Fibroblast of lung (primary cell): ENCODE data around the gene TNK1. TPM values are rescaled to one million over a fixed set of nuclear protein-coding genes. Genes with fewer than 3 reads are reported as not detected.

ENCODE experiments used
- DNase-seq, 2 donors: peaks; one replicate each; pipeline versions ENCODE4 v3.0.0 to v3.0.0-alpha.2; 2010; ENCODE audit warnings: low read depth in 2 of 2
- H2AFZ ChIP-seq: 2 replicates; pipeline ENCODE4 v1.5.1; 2012; ENCODE audit warnings: low read length, control low read depth, inconsistent platforms
- H3K27ac ChIP-seq: 2 replicates; pipeline ENCODE4 v1.5.1; 2011; ENCODE audit warnings: low read length, control low read depth; ENCODE audit not compliant: insufficient read depth
- H3K27me3 ChIP-seq: 2 replicates; pipeline ENCODE4 v1.5.1; 2011; ENCODE audit warnings: mild to moderate bottlenecking, low read length; ENCODE audit not compliant: control insufficient read depth, insufficient read depth
- H3K36me3 ChIP-seq: 2 replicates; pipeline ENCODE4 v1.5.1; 2011; ENCODE audit warnings: low read length; ENCODE audit not compliant: control insufficient read depth, insufficient read depth
- H3K4me1 ChIP-seq: 2 replicates; pipeline ENCODE4 v1.5.1; 2011; ENCODE audit warnings: low read length; ENCODE audit not compliant: control insufficient read depth, insufficient read depth; ENCODE audit errors: extremely low read depth
- H3K4me2 ChIP-seq: 2 replicates; pipeline ENCODE4 v1.5.1; 2011; ENCODE audit warnings: low read length, control low read depth; ENCODE audit not compliant: insufficient read depth; ENCODE audit errors: extremely low read depth
- H3K4me3 ChIP-seq, 4 experiments: fragments of 200-600 bp in 1 of 4; sonication (generic) in 1 of 4; replicated peaks in 1 of 4; 2 replicates each; pipeline ENCODE4 v1.5.1; 2011 to 2016; ENCODE audit warnings: low read length in 4 of 4, low read depth in 3 of 4, mild to moderate bottlenecking in 3 of 4, control low read depth in 2 of 4, inconsistent platforms in 1 of 4, mixed read lengths in 1 of 4; ENCODE audit not compliant: insufficient read depth in 1 of 4; ENCODE audit errors: control extremely low read depth in 1 of 4
- H3K79me2 ChIP-seq: 2 replicates; pipeline ENCODE4 v1.5.1; 2012; ENCODE audit warnings: mild to moderate bottlenecking, low read length, inconsistent platforms; ENCODE audit not compliant: control insufficient read depth, insufficient read depth
- H3K9ac ChIP-seq: 2 replicates; pipeline ENCODE4 v1.5.1; 2011; ENCODE audit warnings: mild to moderate bottlenecking, low read length, control low read depth; ENCODE audit not compliant: insufficient read depth
- H3K9me3 ChIP-seq: 2 replicates; pipeline ENCODE4 v1.5.1; 2012; ENCODE audit warnings: low read depth, low read length; ENCODE audit not compliant: control insufficient read depth, insufficient read depth
- H4K20me1 ChIP-seq: 2 replicates; pipeline ENCODE4 v1.5.1; 2011; ENCODE audit warnings: low read length; ENCODE audit not compliant: control insufficient read depth, insufficient read depth; ENCODE audit errors: extremely low read depth
- EZH2 ChIP-seq: IDR thresholded peaks from 2 replicates; pipeline ENCODE4 v1.5.1; 2012; ENCODE audit warnings: low read length, control low read depth, mild to moderate bottlenecking; ENCODE audit errors: missing control alignments
- polyA plus RNA-seq, 2 donors: library from polyadenylated mRNA; depleted of rRNA in 1 of 2; stranded (reverse) in 1 of 2; unstranded in 1 of 2; fragments of >200 nt; gene quantifications; 2 replicates each; pipeline ENCODE4 v1.2.1, GENCODE V29; 2011 to 2012; ENCODE audit warnings: missing spikeins in 1 of 2
- total RNA-seq: library from RNA; depleted of rRNA; stranded (reverse); fragments of >200 nt; gene quantifications from 2 replicates; pipeline ENCODE4 v1.2.1, GENCODE V29; 2014
- TF ChIP-seq, protein P1 (sequence below), 2 donors: IDR thresholded peaks in 1 of 2; conservative IDR thresholded peaks in 1 of 2; 1 replicate in 1 of 2; 2 replicates in 1 of 2; pipeline ENCODE4 v1.5.1; 2011 to 2012; ENCODE audit warnings: low read length in 2 of 2, control low read depth in 1 of 2, inconsistent platforms in 1 of 2, low read depth in 1 of 2, mild to moderate bottlenecking in 1 of 2

TNK1 gene
- total and polyA plus RNA-seq, 2 donors (not counting 1 experiment from before 2014, with no cell fraction given), result 0.15 to 0.66 TPM

GRCh38 chr17:7407082-7407481, 26.2 kb downstream of the TNK1 start:
- Histone ChIP-seq H2AFZ (no peak overlapping the region), H3K9me3 (no peaks in the 10 kb centered on the region), H3K9ac (no peak overlapping the region), H3K4me1 (peaks cover 7% of the 10 kb centered on the region), H3K27me3 (no peaks in the 10 kb centered on the region), H3K27ac (no peak overlapping the region), H3K79me2 (no peaks in the 10 kb centered on the region), H4K20me1 (no peaks in the 10 kb centered on the region), H3K36me3 (peaks cover 10% of the 10 kb centered on the region), H3K4me2 (no peak overlapping the region), H3K4me3 (no peak overlapping the region)
- TF ChIP-seq EZH2, result no peak
- TF ChIP-seq, protein P1, sequence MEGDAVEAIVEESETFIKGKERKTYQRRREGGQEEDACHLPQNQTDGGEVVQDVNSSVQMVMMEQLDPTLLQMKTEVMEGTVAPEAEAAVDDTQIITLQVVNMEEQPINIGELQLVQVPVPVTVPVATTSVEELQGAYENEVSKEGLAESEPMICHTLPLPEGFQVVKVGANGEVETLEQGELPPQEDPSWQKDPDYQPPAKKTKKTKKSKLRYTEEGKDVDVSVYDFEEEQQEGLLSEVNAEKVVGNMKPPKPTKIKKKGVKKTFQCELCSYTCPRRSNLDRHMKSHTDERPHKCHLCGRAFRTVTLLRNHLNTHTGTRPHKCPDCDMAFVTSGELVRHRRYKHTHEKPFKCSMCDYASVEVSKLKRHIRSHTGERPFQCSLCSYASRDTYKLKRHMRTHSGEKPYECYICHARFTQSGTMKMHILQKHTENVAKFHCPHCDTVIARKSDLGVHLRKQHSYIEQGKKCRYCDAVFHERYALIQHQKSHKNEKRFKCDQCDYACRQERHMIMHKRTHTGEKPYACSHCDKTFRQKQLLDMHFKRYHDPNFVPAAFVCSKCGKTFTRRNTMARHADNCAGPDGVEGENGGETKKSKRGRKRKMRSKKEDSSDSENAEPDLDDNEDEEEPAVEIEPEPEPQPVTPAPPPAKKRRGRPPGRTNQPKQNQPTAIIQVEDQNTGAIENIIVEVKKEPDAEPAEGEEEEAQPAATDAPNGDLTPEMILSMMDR (conservative IDR thresholded peaks at IDR 0.05 in 1 of 2, IDR thresholded peaks at IDR 0.05 in 1 of 2; ENCODE audit: low read depth in 1 of 2, low read length in 2 of 2), result no peak
- DNase-seq, result no peak

GRCh38 chr17:7407485-7408251, 26.8 kb downstream of the TNK1 start, which contains the start of gene NLGN2:
Gene NLGN2, plus strand, starts transcription at chr17:7407845. Its CDS starts 411 bp downstream, at chr17:7408256.
- no peak for DNase-seq
- Histone ChIP-seq H3K27ac (no peak within 1 kb of the TSS), H2AFZ (no peak within 1 kb of the TSS), H3K9me3 (no peaks in the 10 kb centered on the region), H3K79me2 (no peaks in the 10 kb centered on the region), H3K27me3 (no peaks in the 10 kb centered on the region), H3K9ac (no peak within 1 kb of the TSS), H3K4me2 (no peak within 1 kb of the TSS), H3K4me3 (no peak within 1 kb of the TSS), H4K20me1 (no peaks in the 10 kb centered on the region), H3K36me3 (peaks cover 10% of the 10 kb centered on the region), H3K4me1 (peaks cover 6% of the 10 kb centered on the region)
- TF ChIP-seq, protein P1 (conservative IDR thresholded peaks at IDR 0.05 in 1 of 2, IDR thresholded peaks at IDR 0.05 in 1 of 2; ENCODE audit: low read depth in 1 of 2, low read length in 2 of 2), result no peak
- no peak for TF ChIP-seq EZH2

- H3K9me3 ChIP-seq, result no peaks in the 10 kb centered on the region
- DNase-seq, result no peak
- no peaks in the 10 kb centered on the region for H3K27me3 ChIP-seq
- TF ChIP-seq, protein P1 (conservative IDR thresholded peaks at IDR 0.05 in 1 of 2, IDR thresholded peaks at IDR 0.05 in 1 of 2; ENCODE audit: low read depth in 1 of 2, low read length in 2 of 2), result no peak
- TF ChIP-seq EZH2, result no peak
- no peak overlapping the region for H3K9ac ChIP-seq
- no peak overlapping the region for H3K4me3 ChIP-seq
- H3K4me1 ChIP-seq, result peaks cover 5% of the 10 kb centered on the region
- no peak overlapping the region for H3K4me2 ChIP-seq
- H3K79me2 ChIP-seq, result no peaks in the 10 kb centered on the region
- no peak overlapping the region for H3K27ac ChIP-seq
- H2AFZ ChIP-seq, result no peak overlapping the region
- H4K20me1 ChIP-seq, result no peaks in the 10 kb centered on the region
- H3K36me3 ChIP-seq, result peaks cover 10% of the 10 kb centered on the region
Observed at GRCh38 chr17:7408252-7408727, 27.4 kb downstream of the TNK1 start.
